ENCODE measurements around the gene PRH2. TPM values are rescaled to one million over a fixed set of nuclear protein-coding genes. Genes with fewer than 3 reads are reported as not detected.
A peak's percentile ranks its signal among the peaks of the same experiment; 100 is the strongest.

PRH2 gene
- total and polyA plus RNA-seq, 2 experiments from 2014 or later, result 0.36 to 0.69 TPM

GRCh38 chr12:10919809-10920208 lies 9.2 kb upstream of the PRH2 start:
- DNase-seq (ENCODE audit: low spot score) (no peak), ATAC-seq (peak; percentile 52)
- Mint-ChIP-seq H3K4me3 (no peak overlapping the region), H3K27ac (no peak overlapping the region), H3K27me3 (ENCODE audit: insufficient read depth, low read depth, poor library complexity) (peaks cover 7% of the 10 kb centered on the region), H3K4me1 (peaks cover 5% of the 10 kb centered on the region; the same call in 1 of the 3 replicates), H3K36me3 (ENCODE audit: low read depth) (peaks cover 1% of the 10 kb centered on the region; the same call in 1 of the 3 replicates), H3K9me3 (peaks cover 1% of the 10 kb centered on the region; the same call in 1 of the 3 replicates)
- TF ChIP-seq ZNF114 (CRISPR knock-in tag; IDR thresholded peaks at IDR 0.05), result no peak
- TF ChIP-seq REST (IDR thresholded peaks at IDR 0.05; ENCODE audit: unreplicated experiment), result no peak
- no peak for TF ChIP-seq CREB1 (CRISPR knock-in tag; IDR thresholded peaks at IDR 0.05; ENCODE audit: low read depth)
- no peak for TF ChIP-seq ETS1 (IDR thresholded peaks at IDR 0.05)
- TF ChIP-seq EZH2 (IDR thresholded peaks at IDR 0.05; ENCODE audit: low read depth, unreplicated experiment), result no peak
- no peak for TF ChIP-seq ZNF331 (CRISPR knock-in tag; IDR thresholded peaks at IDR 0.05; ENCODE audit: low read depth)
- TF ChIP-seq POLR2AphosphoS5 (IDR thresholded peaks at IDR 0.05; ENCODE audit: low read depth), result no peak
- TF ChIP-seq JUNB (IDR thresholded peaks at IDR 0.05; ENCODE audit: unreplicated experiment), result no peak
- no peak for TF ChIP-seq EZH2phosphoT487 (IDR thresholded peaks at IDR 0.05; ENCODE audit: unreplicated experiment)
- no peak for TF ChIP-seq STAT1 (IDR thresholded peaks at IDR 0.05; ENCODE audit: unreplicated experiment)
- no peak overlapping the region for H3K4me2 ChIP-seq
- H2AFZ ChIP-seq, result no peak overlapping the region
- no peak overlapping the region for H3K27ac ChIP-seq (ENCODE audit: low read depth)
- H4K20me1 ChIP-seq (replicated peaks; ENCODE audit: insufficient read depth), result no peaks in the 10 kb centered on the region
- H3K79me2 ChIP-seq (replicated peaks; ENCODE audit: insufficient read depth), result no peaks in the 10 kb centered on the region
- peaks cover 5% of the 10 kb centered on the region for H3K4me1 ChIP-seq (ENCODE audit: insufficient read depth)
- no peaks in the 10 kb centered on the region for H3F3A ChIP-seq (replicated peaks; ENCODE audit: low read depth)
- H3K27me3 ChIP-seq (ENCODE audit: insufficient read depth), result no peaks in the 10 kb centered on the region
- H3K9me2 ChIP-seq (ENCODE audit: insufficient read depth), result 0 out of 2 replicates have a peak, but pooled peaks cover 4% of the 10 kb centered on the region
- no peak overlapping the region for H3K4me3 ChIP-seq
- H3K36me3 ChIP-seq (ENCODE audit: insufficient read depth), result no peaks in the 10 kb centered on the region

GRCh38 chr12:10926269-10926668 lies 2.8 kb upstream of the PRH2 start:
- Mint-ChIP-seq H3K36me3 (ENCODE audit: low read depth) (peaks cover 6% of the 10 kb centered on the region; the same call in 1 of the 3 replicates), H3K27me3 (ENCODE audit: insufficient read depth, low read depth, poor library complexity) (peaks cover 4% of the 10 kb centered on the region), H3K4me3 (no peak overlapping the region), H3K27ac (no peak overlapping the region), H3K9me3 (peaks cover 5% of the 10 kb centered on the region; the same call in 1 of the 3 replicates), H3K4me1 (no peaks in the 10 kb centered on the region)
- Histone ChIP-seq H3K79me2 (replicated peaks; ENCODE audit: insufficient read depth) (no peaks in the 10 kb centered on the region), H3K4me1 (ENCODE audit: insufficient read depth) (no peaks in the 10 kb centered on the region), H4K20me1 (replicated peaks; ENCODE audit: insufficient read depth) (no peaks in the 10 kb centered on the region), H3F3A (replicated peaks; ENCODE audit: low read depth) (no peaks in the 10 kb centered on the region), H3K27ac (ENCODE audit: low read depth) (no peak overlapping the region), H3K9me2 (ENCODE audit: insufficient read depth) (peaks cover 12% of the 10 kb centered on the region; the same call in 1 of the 2 replicates), H3K36me3 (ENCODE audit: insufficient read depth) (no peaks in the 10 kb centered on the region), H3K4me2 (no peak overlapping the region), H3K4me3 (no peak overlapping the region), H2AFZ (no peak overlapping the region), H3K27me3 (ENCODE audit: insufficient read depth) (no peaks in the 10 kb centered on the region)
- no peak for DNase-seq (ENCODE audit: low spot score)
- no peak for ATAC-seq
- TF ChIP-seq ZNF114 (CRISPR knock-in tag; IDR thresholded peaks at IDR 0.05) (no peak), CREB1 (CRISPR knock-in tag; IDR thresholded peaks at IDR 0.05; ENCODE audit: low read depth) (no peak), EZH2 (IDR thresholded peaks at IDR 0.05; ENCODE audit: low read depth, unreplicated experiment) (no peak), ZNF331 (CRISPR knock-in tag; IDR thresholded peaks at IDR 0.05; ENCODE audit: low read depth) (no peak), JUNB (IDR thresholded peaks at IDR 0.05; ENCODE audit: unreplicated experiment) (no peak), STAT1 (IDR thresholded peaks at IDR 0.05; ENCODE audit: unreplicated experiment) (no peak), ETS1 (IDR thresholded peaks at IDR 0.05) (no peak), POLR2AphosphoS5 (IDR thresholded peaks at IDR 0.05; ENCODE audit: low read depth) (no peak), EZH2phosphoT487 (IDR thresholded peaks at IDR 0.05; ENCODE audit: unreplicated experiment) (no peak), REST (IDR thresholded peaks at IDR 0.05; ENCODE audit: unreplicated experiment) (no peak), CTCF (conservative IDR thresholded peaks at IDR 0.05; ENCODE audit: low read depth in 2 of 2) (no peak), NANOG (IDR thresholded peaks at IDR 0.05; ENCODE audit: borderline replicate concordance) (no peak)

All from GM23338 (cell line).